Measurements from ENCODE around the gene TRAPPC3.
A peak's percentile ranks its signal among the peaks of the same experiment; 100 is the strongest.
"Not testable (repeated sequence)": the region's sequence is repeated elsewhere in the genome, so short reads cannot be mapped to it uniquely, and the experiment has no call there.

The TRAPPC3 gene

DNA sequence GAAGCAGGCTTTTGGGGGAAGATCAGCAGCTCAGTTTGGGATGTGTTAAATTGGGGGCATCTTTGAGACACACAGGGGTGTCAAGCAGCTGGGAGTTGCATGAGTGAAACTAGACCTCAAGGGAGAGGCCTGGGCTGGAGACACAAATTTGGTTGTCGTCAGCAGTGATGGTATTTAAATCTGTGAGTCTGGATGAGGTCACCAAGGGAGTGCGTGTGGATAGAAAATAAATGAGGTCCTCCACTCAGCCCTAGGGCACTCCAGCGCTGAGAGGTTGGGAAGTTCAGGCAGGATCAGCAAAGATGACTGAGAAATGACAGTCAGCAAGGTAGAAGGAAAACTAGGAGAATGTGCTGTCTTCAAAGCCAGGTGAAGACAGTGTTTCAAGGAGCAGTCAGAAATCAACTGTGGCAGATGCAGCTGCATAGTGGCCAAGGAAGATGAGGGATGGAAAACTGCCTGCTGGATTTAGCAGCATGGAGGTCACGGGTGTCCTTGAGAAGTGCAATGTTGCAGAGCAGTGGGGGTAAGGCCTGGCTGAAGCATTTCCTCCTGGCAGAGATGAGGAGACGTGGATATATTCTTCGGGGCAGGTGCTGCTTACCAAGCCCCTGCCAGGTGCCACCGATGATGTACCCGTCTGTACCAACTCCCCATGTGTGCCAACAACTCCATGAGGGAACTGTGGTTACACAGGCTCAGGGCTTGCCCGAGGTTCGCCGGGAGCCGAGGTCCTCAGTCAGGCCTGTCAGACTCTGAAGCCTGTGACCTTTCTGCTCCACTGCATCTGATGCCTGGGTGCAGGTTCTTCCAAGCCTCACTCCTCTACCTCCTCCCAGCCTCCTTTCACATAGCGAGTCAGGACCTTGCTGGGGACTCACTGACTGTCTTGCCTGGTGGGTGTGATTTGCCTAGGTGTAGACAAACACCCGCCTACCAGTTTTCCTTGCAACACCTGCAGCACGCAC, 17.9 kb upstream of the TRAPPC3 start:
- no peak for DNase-seq (ENCODE audit: low spot score)

GRCh38 chr1:36166136-36166535, 16.9 kb upstream of the TRAPPC3 start:
- DNase-seq (ENCODE audit: low spot score) = no peak

GRCh38 chr1:36165145-36165544, 15.9 kb upstream of the TRAPPC3 start:
- DNase-seq (ENCODE audit: low spot score) = no peak

DNA sequence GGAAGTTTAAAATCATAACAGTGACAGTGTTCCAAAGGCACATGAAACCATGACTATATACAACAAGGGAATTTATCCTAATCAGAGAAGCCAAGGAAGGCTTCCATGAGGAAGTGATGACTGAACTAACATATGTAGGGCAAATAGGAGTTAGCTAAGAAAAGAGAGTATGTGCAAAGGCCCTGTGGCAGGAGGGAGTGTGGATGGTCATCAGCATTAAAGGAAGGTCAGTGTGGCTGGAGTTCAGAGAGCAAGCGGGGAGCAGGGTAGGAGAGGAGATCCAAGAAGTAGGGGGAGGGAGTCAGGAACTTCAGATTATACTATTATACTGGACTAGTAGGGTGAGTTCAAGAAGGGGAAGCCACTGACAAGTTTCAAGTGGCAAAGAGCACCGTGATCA, 15.1 kb upstream of the TRAPPC3 start:
- no peak for DNase-seq (ENCODE audit: low spot score)

DNA sequence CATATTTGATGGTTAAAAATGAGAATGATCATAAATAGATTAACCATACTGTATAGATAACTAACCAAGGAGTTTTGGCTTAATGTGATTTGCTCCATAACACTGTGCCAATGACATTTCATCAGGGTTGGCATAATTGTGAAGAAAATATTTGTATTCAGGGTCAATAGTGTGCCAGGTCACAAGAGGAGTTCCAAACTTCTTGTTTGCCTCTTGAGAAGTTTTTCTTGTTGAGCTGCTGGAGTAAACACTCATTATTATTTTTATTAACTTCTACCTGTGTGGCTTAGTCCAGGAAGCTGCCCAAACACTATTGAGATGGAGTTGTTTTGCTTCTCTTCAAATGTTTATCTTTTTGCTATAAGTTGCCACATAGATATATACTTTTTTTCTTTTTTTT, 14.1 kb upstream of the TRAPPC3 start:
- DNase-seq (ENCODE audit: low spot score) = no peak

DNA sequence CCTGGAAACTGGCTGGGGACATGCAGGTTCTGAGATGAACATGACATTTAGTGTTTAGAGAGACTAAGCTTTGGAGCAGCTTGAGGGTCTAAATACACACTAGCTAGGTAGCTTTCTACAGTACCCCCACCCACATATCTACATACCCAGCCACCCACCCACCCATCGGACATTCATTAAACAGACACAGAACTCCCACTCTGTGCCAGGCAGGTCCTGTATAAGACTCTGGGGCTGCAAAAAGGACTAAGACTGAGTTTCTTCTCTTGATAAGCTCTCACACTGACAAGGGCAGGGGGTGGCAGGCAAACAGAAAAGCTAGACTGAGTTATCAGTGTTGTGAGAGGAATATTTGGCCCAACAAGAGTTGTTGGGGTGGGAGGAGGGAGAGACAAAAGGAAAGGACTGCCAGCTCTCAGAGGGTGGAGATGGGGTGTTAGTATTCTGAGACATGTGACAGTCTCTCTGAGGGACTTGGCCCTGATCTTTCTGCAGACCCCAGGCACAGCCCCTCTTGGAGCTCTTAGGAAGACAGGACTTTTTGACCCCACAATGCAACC, 13.5 kb upstream of the TRAPPC3 start:
- DNase-seq (ENCODE audit: low spot score) = no peak

DNA sequence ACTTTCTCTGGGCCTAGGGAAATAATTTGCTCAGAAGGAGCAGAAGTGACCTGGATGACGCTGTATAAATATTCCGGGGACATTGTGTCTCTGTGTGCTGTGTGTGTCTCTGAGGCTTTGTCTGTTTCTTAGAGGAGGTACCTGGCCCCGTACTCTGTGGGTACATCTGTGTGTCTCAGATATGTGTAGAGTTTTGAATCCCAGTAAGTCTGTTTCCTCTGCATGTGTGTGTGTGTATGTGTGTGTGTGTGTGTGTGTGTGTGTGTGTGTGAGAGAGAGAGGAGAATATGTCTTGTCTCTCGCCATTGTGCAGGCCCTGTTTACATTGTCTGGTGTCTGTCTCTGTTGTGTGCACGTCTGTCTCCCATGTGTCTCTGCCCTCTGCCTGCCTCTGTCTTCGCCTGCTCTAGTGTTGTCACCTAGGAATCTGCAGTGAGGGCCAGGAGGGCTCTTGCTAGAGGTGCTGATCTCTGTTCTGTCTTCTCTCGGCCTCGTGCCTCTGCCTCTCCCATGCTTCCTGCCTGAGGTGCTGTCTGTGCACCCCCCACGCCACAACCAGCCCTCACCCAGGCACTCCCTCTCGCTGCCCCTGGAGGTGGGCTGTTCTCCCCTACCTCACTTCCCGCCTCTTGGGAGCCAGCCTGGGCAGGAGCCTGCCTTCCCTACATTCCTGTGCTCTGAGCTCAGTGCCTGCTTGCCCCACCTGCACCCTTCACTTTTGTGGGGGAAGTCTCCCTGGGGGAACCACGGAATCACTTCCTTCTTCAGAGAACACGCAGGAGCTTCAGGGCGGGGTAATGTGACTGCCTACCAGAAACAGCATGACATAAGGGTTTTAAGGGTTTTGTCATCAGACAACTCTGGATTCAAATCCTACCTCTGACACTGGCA, 12.6 kb upstream of the TRAPPC3 start:
- DNase-seq (ENCODE audit: low spot score) = no peak

DNA sequence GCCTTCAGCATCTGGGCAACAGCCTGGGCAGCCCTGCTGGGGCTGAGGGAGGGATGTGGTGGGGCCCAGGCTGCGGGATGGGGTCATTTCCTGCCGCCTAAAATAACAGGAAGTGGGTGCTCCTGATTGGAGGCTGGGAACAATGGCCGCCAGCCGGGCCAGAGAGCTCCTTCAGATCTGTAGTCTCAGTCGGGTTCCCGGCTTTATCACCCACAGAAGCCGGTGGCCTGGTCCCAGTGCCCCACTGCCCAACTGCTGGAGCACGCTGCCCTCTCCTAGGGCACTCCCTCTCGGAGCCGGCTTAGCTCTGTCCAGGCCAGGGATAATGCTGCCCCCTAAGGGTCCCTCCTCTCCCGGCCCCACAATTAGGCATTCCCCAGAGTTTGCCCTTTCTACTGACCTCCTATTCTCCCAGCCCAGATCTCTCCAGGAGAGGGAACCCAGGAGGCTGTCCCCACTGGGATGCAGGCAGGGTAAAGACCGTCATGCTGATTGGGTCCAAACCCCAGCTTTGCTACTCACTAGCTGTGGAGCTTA, 11.7 kb upstream of the TRAPPC3 start:
- no peak for DNase-seq (ENCODE audit: low spot score)

DNA sequence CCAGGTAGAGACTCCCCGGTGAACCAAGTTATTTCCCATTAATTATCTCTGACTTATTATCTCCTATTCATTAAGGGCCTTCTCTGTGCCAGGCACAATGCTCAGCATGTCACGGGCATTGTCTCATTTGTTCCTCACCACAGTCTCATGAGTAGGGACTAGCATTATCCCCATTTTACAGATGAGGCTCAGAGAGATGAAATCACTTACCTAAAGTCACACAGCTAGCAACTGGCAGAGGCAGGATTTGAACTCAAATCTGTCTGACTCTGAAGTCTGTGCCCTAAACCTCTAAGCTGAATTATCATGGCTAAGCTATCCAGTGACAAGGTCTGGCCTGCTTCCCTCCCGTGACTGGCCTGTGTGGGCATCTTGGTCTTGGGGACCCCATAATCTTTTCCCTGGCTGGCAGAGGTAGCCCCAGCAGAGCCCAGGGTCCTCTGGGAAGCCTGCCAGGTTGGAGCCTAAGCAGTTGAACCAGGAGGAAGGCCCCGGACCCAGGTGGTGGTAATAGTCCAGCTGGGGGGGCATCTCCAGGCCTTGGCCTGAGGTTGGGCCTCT, 11.2 kb upstream of the TRAPPC3 start:
- DNase-seq (ENCODE audit: low spot score) = no peak

- no peak for DNase-seq (ENCODE audit: low spot score)
Observed at GRCh38 chr1:36159614-36160387, 10.5 kb upstream of the TRAPPC3 start.

- DNase-seq (ENCODE audit: low spot score) = not testable (repeated sequence)
Observed at GRCh38 chr1:36158827-36159252, 9.6 kb upstream of the TRAPPC3 start.

- no peak for DNase-seq (ENCODE audit: low spot score)
Observed at GRCh38 chr1:36157973-36158826, 8.9 kb upstream of the TRAPPC3 start.

DNA sequence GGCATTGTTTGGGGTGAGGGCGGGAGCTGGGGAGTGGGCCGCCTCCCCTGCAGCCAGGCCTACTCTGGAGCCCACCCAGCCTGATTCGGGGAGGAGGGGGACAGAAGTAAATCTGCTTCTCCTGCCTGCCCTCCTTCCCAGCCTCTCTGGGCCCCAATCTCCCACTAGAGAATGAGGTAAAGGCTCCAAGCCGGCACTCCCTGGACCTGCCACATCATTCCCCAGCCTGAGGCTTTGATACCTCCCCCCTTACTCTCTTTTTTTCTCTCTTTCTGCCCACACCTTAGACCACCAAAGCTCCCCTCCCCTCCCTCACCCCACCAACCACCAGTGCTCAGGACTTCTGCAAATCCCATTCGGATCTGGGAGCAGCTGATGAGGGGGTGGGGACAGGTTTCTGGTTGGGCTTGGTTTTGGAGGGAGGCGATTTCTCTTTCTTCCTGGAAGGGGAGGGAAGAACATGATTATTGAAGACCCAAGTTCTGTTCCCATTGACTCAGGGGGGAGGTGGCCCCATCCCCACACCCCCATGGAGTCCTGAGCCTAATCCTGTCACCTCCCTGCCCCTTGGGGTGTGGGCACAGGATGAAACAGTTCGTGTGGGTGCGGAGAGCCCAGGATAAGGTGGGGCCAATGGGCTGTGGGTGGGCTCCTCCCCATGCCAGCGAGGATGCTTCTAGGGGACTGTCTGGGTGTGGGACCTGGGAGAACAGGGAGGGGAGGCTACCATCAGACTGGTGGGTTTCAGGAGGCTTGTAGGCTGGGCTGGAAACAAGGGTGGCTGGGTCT, 8.0 kb upstream of the TRAPPC3 start:
- DNase-seq (ENCODE audit: low spot score) = no peak

- peak; percentile 71 for DNase-seq (ENCODE audit: low spot score)
Observed at GRCh38 chr1:36156329-36157114, 7.2 kb upstream of the TRAPPC3 start.

DNA sequence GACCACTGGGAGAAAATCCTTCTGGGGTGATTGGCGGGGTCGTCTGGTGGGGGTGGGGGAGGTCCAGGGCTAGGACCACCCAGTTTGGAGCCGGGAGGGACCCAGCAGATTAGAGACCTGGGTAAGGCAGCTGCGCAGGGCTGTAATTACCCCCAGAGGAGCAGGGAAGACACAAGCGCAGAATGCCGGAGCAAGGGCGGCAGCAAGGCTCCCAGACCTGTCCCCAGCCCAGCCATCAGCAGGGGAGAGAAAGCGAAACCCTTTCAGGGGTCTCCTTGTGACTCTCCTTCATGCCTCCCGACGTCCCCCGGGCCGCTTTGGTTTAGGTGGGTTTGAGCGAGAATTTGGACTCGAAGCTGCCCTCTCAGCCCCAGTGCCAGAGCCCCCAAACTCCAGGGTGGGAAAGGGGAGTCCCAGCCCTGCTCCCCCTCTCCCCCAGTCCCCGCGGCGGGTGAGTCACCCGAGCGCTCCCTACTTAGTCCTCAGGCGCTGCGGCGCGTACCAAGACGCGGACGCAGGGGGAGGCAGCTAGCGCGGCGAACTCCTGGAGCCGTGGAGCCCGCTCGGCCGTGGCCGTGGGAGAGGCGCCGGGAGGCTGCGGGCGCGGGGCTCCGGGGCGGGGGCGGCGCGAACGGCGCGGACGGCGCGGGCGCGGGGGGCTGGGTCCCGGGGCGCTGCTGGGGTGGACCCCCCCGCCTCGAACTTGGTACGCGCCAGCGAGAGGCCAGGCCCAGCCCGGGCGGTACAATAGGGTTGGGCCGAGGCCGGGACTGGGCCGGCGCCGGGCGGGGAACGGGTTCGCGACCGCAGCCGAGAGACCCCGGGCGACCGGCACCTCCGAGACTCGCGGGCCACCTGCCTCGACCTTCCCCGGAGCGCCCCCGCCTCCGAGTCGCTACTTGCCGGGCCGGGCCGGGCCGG, 6.4 kb upstream of the TRAPPC3 start, which contains the start of gene MAP7D1:
MAP7D1 (plus strand) TSS at position 753 of the 921 bp plus-strand sequence. CDS start 258 bp downstream, outside the sequence.
- peak; percentile 62 for DNase-seq (ENCODE audit: low spot score)

DNA sequence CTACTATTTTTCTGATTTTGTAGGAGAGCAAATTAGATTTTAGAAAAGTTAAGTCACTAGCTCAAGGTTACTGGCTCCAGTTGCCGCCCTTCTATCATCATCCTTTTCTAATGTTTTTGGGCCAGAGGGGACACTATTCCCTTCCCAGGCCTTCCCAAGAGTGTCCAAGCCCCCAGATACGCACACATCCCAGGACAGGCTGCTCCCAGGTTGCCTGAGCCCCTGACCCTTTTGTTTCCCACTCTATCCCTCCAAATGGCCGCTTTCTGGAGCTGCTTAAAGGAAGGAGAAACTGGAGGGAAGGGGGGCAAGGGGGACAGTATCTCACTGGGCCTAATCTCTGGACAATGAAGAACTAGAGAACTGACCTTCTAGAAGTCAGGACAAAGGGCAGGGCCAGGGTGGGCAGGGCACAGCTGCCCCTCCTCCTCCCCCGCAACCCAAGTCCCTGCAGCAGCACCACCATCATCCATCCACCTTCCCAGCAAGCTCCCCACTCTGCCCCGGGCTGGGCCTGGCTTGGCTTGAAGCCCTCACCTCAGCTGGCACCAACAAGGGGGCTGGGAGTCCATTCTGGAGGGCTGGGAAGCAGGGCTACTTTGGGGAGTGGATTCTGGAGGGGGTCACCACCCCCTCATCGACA, 5.6 kb upstream of the TRAPPC3 start:
- DNase-seq (ENCODE audit: low spot score) = peak; percentile 32
